WTC11 (cell line): ENCODE measurements around the gene TGM2. TPM values are rescaled to one million over a fixed set of nuclear protein-coding genes. Genes with fewer than 3 reads are reported as not detected.

Source experiments
- ATAC-seq: fragments of 200-7000 bp; cut with Tn5 transposase; 2 replicates; pipeline ENCODE4 v1.10.0; 2021; ENCODE audit warnings: mild to moderate bottlenecking, moderate library complexity
- CTCF ChIA-PET: fragments of 300-600 bp; sonication (Branson Sonifier 250); formaldehyde crosslinking; loops from one replicate; lab custom pipeline; 2021; ENCODE audit warnings: antibody characterized with exemption; lab: Charles Lee
- POLR2A ChIA-PET: fragments of 350-600 bp; sonication (Branson Sonifier 250); formaldehyde crosslinking; loops from one replicate; lab custom pipeline; 2021; ENCODE audit warnings: antibody characterized with exemption; lab: Charles Lee
- DNase-seq: peaks from one replicate; pipeline ENCODE4 v3.0.0; 2021; ENCODE audit warnings: low spot score
- H3K27ac Mint-ChIP-seq: 2 replicates; pipeline ENCODE4 v1.8.0; 2021; ENCODE audit warnings: mixed read lengths
- H3K27me3 Mint-ChIP-seq: 2 replicates; pipeline ENCODE4 v1.8.0; 2021; ENCODE audit warnings: low read depth, mild to moderate bottlenecking, moderate library complexity, mixed read lengths
- H3K36me3 Mint-ChIP-seq: 2 replicates; pipeline ENCODE4 v1.8.0; 2021; ENCODE audit warnings: mixed read lengths
- H3K4me1 Mint-ChIP-seq: 2 replicates; pipeline ENCODE4 v1.8.0; 2022; ENCODE audit warnings: mixed read lengths
- H3K4me3 Mint-ChIP-seq: 2 replicates; pipeline ENCODE4 v1.8.0; 2021; ENCODE audit warnings: mild to moderate bottlenecking, moderate library complexity, mixed read lengths
- H3K9me3 Mint-ChIP-seq: 2 replicates; pipeline ENCODE4 v1.8.0; 2021; ENCODE audit warnings: mixed read lengths
- CREM ChIP-seq: sonication (generic); formaldehyde crosslinking; IDR thresholded peaks from 2 replicates; pipeline ENCODE4 v1.8.1; 2022; ENCODE audit warnings: mild to moderate bottlenecking, missing genetic modification reagents, moderate library complexity
- ETV6 ChIP-seq: sonication (generic); formaldehyde crosslinking; IDR thresholded peaks from 2 replicates; pipeline ENCODE4 v1.8.1; 2022; ENCODE audit warnings: mild to moderate bottlenecking, missing genetic modification reagents
- GABPB1 ChIP-seq: sonication (generic); formaldehyde crosslinking; IDR thresholded peaks from 2 replicates; pipeline ENCODE4 v1.8.1; 2023; ENCODE audit warnings: mild to moderate bottlenecking, missing genetic modification reagents
- KAT7 ChIP-seq: sonication (generic); formaldehyde crosslinking; IDR thresholded peaks from 2 replicates; pipeline ENCODE4 v1.8.1; 2023; ENCODE audit warnings: missing genetic modification reagents, mild to moderate bottlenecking, borderline replicate concordance
- MXD4 ChIP-seq: fragments of 250-450 bp; sonication (Bioruptor Pico); IDR thresholded peaks from 2 replicates; pipeline ENCODE4 v1.8.0; 2021; ENCODE audit warnings: mild to moderate bottlenecking, moderate library complexity, borderline replicate concordance
- NFYB ChIP-seq: sonication (generic); formaldehyde crosslinking; conservative IDR thresholded peaks from 2 replicates; pipeline ENCODE4 v1.8.0; 2022; ENCODE audit warnings: low read depth, missing genetic modification reagents
- SMAD4 ChIP-seq: sonication (generic); formaldehyde crosslinking; IDR thresholded peaks from 2 replicates; pipeline ENCODE4 v1.8.0; 2022; ENCODE audit warnings: mild to moderate bottlenecking, missing genetic modification reagents
- TCF7 ChIP-seq: sonication (generic); formaldehyde crosslinking; IDR thresholded peaks from 2 replicates; pipeline ENCODE4 v1.8.0; 2022; ENCODE audit warnings: mild to moderate bottlenecking, low read depth, missing genetic modification reagents, moderate library complexity
- TEAD1 ChIP-seq: sonication (generic); formaldehyde crosslinking; IDR thresholded peaks from 2 replicates; pipeline ENCODE4 v1.8.0; 2022; ENCODE audit warnings: mild to moderate bottlenecking, missing genetic modification reagents
- ZNF138 ChIP-seq: sonication (generic); formaldehyde crosslinking; conservative IDR thresholded peaks from 2 replicates; pipeline ENCODE4 v1.8.1; 2022; ENCODE audit warnings: mild to moderate bottlenecking, moderate library complexity, missing genetic modification reagents
- ZNF396 ChIP-seq: fragments of 250-450 bp; sonication (Bioruptor Pico); IDR thresholded peaks from 2 replicates; pipeline ENCODE4 v1.8.0; 2021; ENCODE audit warnings: mild to moderate bottlenecking, moderate library complexity, borderline replicate concordance
- ZNF416 ChIP-seq: fragments of 250-450 bp; sonication (Bioruptor Pico); IDR thresholded peaks from 2 replicates; pipeline ENCODE4 v1.9.0; 2021; ENCODE audit warnings: mild to moderate bottlenecking, inconsistent platforms
- total RNA-seq: library from RNA; stranded (reverse); gene quantifications from 3 replicates; pipeline ENCODE4 v1.2.3, GENCODE V29; 2021
- TF ChIP-seq, protein P1 (sequence below): sonication (generic); formaldehyde crosslinking; IDR thresholded peaks from 2 replicates; pipeline ENCODE4 v1.8.0; 2022; ENCODE audit warnings: mild to moderate bottlenecking, missing genetic modification reagents
- TF ChIP-seq, protein P2 (sequence below): fragments of 250-450 bp; sonication (Bioruptor Pico); IDR thresholded peaks from 2 replicates; pipeline ENCODE4 v1.9.0; 2021; ENCODE audit warnings: mild to moderate bottlenecking
- TF ChIP-seq, protein P3 (sequence below): fragments of 250-450 bp; sonication (Bioruptor Pico); IDR thresholded peaks from 2 replicates; pipeline ENCODE4 v2.1.2; 2022; ENCODE audit warnings: mild to moderate bottlenecking, moderate library complexity
- TF ChIP-seq, protein P4 (sequence below): fragments of 250-450 bp; sonication (Bioruptor Pico); IDR thresholded peaks from 2 replicates; pipeline ENCODE4 v1.9.0; 2021; ENCODE audit warnings: moderate library complexity, mild to moderate bottlenecking, inconsistent platforms, borderline replicate concordance
- TF ChIP-seq, protein P5 (sequence below): sonication (generic); formaldehyde crosslinking; IDR thresholded peaks from 2 replicates; pipeline ENCODE4 v1.8.1; 2023; ENCODE audit warnings: mild to moderate bottlenecking, missing genetic modification reagents
- TF ChIP-seq, protein P6 (sequence below): sonication (generic); formaldehyde crosslinking; conservative IDR thresholded peaks from 2 replicates; pipeline ENCODE4 v1.8.1; 2022; ENCODE audit warnings: mild to moderate bottlenecking, missing genetic modification reagents

The TGM2 gene
- total RNA-seq, 1 experiment from 2014 or later = 1.5 TPM

DNA sequence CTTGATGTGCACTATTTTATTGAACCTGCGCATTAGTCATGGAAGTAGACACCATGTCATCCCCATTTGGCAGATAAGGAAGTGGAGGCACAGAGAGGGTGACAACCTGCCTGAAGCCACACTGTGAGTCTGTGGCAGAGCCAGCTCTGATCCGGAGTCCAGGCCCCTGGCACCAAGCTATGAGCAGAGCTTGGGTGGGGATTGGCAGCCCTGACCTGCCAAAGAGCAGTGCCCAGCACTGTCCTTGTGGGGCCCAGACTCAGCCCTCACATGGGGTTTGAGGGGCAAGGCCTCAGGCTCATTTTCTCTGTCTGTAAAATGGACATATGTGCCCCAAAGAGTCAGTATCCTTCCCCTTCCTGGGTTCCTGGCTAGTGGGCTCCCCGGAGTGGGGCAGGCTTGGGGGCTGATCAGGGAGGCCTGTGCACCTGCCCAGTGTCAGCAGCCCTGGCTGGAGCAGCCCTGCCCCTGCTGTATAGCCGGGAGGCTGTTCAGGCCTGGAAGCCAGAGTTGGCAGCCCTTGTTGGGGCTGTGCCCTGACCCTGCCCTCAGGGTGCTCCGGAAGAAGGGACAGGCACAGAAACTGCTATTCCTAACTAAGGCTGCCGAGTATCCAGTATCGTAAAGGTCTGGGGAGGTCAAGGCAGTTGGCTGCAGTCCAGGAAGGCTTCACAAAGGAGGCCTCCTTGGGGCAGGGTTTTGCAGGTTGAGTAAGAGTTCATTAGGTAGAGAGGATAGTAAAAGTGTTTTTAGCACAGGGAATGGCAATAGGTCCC, 38.7 kb downstream of the TGM2 start:
- DNase-seq (no peak), ATAC-seq (no peak)
- POLR2A ChIA-PET = no interaction called here

DNA sequence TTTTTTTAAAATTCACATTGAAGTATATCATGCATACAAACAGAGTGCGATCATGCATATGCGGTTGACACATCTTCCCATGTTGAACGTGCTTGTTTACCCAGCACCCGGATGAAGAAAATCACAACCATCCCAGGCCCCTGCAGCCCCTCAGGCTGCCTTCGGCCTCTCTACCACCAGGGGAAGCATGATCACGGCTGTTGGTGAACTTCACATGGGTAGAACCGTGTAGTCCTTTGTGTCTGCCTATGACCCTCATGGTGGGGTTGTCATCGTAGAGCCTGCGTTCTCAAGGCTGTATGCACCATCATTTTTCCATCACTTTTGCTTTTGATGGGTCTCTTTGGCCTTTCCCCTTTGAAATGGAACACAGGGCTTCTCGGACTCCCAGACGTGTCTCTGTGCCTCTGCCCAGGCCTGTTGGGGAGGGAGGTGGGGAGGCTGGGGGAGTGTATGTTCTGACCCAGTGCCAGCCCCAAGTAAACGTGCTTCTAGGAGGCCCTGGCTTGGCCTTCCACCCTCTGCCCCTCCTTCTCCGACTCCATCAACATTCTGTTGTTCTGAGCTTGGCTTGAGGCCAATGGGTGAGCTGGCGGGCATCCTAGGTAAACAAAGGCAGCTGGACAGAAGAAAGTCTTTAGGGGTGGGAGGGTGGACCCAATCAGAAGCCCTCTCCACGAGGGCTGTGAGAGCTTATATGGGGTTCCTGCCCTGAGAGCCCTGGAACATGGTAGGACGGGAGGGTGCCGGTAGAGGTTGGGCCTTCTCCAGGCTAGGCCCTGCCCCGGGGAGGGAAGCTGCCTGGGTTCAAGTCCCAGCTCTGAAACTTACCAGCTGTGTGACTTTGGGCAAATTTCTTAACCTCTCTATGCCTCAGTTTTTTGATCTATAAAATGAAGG, 39.7 kb downstream of the TGM2 start:
- CTCF ChIA-PET = interaction anchor here (1.0 to 1.1 kb wide), 2 partner anchors 11 to 52 kb away, joined by 3 to 5 read pairs; no protein-coding TSS in a partner anchor

More for the DNA sequence above, 38.7 kb downstream of the TGM2 start:
- TF ChIP-seq, protein P1, sequence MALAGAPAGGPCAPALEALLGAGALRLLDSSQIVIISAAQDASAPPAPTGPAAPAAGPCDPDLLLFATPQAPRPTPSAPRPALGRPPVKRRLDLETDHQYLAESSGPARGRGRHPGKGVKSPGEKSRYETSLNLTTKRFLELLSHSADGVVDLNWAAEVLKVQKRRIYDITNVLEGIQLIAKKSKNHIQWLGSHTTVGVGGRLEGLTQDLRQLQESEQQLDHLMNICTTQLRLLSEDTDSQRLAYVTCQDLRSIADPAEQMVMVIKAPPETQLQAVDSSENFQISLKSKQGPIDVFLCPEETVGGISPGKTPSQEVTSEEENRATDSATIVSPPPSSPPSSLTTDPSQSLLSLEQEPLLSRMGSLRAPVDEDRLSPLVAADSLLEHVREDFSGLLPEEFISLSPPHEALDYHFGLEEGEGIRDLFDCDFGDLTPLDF (CRISPR knock-in tag) = no peak
- TF ChIP-seq ETV6 (no peak), SMAD4 (CRISPR knock-in tag) (no peak), ZNF396 (CRISPR knock-in tag) (no peak), TCF7 (CRISPR knock-in tag) (no peak), TEAD1 (no peak), MXD4 (no peak), KAT7 (CRISPR knock-in tag) (no peak), NFYB (CRISPR knock-in tag) (no peak), ZNF138 (CRISPR knock-in tag) (no peak), ZNF416 (CRISPR knock-in tag) (no peak)
- TF ChIP-seq, protein P2, sequence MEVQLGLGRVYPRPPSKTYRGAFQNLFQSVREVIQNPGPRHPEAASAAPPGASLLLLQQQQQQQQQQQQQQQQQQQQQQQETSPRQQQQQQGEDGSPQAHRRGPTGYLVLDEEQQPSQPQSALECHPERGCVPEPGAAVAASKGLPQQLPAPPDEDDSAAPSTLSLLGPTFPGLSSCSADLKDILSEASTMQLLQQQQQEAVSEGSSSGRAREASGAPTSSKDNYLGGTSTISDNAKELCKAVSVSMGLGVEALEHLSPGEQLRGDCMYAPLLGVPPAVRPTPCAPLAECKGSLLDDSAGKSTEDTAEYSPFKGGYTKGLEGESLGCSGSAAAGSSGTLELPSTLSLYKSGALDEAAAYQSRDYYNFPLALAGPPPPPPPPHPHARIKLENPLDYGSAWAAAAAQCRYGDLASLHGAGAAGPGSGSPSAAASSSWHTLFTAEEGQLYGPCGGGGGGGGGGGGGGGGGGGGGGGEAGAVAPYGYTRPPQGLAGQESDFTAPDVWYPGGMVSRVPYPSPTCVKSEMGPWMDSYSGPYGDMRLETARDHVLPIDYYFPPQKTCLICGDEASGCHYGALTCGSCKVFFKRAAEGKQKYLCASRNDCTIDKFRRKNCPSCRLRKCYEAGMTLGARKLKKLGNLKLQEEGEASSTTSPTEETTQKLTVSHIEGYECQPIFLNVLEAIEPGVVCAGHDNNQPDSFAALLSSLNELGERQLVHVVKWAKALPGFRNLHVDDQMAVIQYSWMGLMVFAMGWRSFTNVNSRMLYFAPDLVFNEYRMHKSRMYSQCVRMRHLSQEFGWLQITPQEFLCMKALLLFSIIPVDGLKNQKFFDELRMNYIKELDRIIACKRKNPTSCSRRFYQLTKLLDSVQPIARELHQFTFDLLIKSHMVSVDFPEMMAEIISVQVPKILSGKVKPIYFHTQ = no peak
- TF ChIP-seq, protein P3, sequence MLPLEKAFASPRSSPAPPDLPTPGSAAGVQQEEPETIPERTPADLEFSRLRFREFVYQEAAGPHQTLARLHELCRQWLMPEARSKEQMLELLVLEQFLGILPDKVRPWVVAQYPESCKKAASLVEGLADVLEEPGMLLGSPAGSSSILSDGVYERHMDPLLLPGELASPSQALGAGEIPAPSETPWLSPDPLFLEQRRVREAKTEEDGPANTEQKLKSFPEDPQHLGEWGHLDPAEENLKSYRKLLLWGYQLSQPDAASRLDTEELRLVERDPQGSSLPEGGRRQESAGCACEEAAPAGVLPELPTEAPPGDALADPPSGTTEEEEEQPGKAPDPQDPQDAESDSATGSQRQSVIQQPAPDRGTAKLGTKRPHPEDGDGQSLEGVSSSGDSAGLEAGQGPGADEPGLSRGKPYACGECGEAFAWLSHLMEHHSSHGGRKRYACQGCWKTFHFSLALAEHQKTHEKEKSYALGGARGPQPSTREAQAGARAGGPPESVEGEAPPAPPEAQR = no peak
- TF ChIP-seq, protein P4, sequence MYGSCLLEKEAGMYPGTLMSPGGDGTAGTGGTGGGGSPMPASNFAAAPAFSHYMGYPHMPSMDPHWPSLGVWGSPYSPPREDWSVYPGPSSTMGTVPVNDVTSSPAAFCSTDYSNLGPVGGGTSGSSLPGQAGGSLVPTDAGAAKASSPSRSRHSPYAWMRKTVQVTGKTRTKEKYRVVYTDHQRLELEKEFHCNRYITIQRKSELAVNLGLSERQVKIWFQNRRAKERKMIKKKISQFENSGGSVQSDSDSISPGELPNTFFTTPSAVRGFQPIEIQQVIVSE (CRISPR knock-in tag) = no peak
- Mint-ChIP-seq H3K4me1 (peaks cover 5% of the 10 kb centered on the region; the same call in 1 of the 2 replicates), H3K4me3 (no peak overlapping the region), H3K36me3 (no peaks in the 10 kb centered on the region), H3K27me3 (no peaks in the 10 kb centered on the region), H3K27ac (no peak overlapping the region), H3K9me3 (no peaks in the 10 kb centered on the region)
- CTCF ChIA-PET = interaction anchor here (1.0 to 1.1 kb wide), 2 partner anchors 12 to 53 kb away, joined by 3 to 5 read pairs; no protein-coding TSS in a partner anchor

More for the DNA sequence above, 39.7 kb downstream of the TGM2 start:
- Mint-ChIP-seq H3K36me3 (no peaks in the 10 kb centered on the region), H3K9me3 (no peaks in the 10 kb centered on the region), H3K27ac (no peak overlapping the region), H3K4me3 (no peak overlapping the region), H3K27me3 (no peaks in the 10 kb centered on the region), H3K4me1 (peaks cover 5% of the 10 kb centered on the region; the same call in 1 of the 2 replicates)
- ATAC-seq = no peak; the same call in 1 of the 2 replicates
- POLR2A ChIA-PET = no interaction called here
- DNase-seq = no peak
- no peak for TF ChIP-seq CREM (CRISPR knock-in tag)
- peak; percentile 40; the same call in 1 of the 2 replicates for TF ChIP-seq GABPB1 (CRISPR knock-in tag)
- TF ChIP-seq, protein P5, sequence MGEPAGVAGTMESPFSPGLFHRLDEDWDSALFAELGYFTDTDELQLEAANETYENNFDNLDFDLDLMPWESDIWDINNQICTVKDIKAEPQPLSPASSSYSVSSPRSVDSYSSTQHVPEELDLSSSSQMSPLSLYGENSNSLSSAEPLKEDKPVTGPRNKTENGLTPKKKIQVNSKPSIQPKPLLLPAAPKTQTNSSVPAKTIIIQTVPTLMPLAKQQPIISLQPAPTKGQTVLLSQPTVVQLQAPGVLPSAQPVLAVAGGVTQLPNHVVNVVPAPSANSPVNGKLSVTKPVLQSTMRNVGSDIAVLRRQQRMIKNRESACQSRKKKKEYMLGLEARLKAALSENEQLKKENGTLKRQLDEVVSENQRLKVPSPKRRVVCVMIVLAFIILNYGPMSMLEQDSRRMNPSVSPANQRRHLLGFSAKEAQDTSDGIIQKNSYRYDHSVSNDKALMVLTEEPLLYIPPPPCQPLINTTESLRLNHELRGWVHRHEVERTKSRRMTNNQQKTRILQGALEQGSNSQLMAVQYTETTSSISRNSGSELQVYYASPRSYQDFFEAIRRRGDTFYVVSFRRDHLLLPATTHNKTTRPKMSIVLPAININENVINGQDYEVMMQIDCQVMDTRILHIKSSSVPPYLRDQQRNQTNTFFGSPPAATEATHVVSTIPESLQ (CRISPR knock-in tag) = no peak
- TF ChIP-seq, protein P6, sequence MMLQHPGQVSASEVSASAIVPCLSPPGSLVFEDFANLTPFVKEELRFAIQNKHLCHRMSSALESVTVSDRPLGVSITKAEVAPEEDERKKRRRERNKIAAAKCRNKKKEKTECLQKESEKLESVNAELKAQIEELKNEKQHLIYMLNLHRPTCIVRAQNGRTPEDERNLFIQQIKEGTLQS (CRISPR knock-in tag) = no peak
